HG02943 (cell line): ENCODE measurements around the gene GABRB3.

Source experiments
- ATAC-seq: cut with Tn5 transposase; IDR thresholded peaks from one replicate; pipeline ENCODE4 v1.9.1; 2021; ENCODE audit warnings: mild to moderate bottlenecking, low read depth, moderate library complexity; ENCODE audit not compliant: unreplicated experiment

The GABRB3 gene

DNA sequence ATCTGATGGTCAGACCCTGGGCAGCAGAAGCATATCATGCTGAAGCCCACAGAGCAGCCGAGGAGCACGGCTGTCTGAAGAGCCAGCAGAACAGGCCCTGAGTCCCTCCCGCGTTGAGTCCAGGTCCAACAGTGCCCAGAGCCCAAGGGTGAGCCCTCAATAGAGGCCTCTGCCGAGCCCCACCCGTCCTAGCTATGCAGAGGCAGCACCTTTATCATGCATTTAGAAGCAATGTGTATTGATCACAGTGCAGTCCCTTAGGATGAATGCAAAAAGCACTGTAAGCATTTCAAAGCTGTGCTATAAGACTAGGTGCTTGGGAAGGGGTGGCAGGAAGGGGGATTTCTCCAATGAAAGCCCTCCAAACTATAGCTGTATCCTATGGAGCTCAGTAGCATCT is 208.5 kb downstream of the GABRB3 start:
- no peak for ATAC-seq

DNA sequence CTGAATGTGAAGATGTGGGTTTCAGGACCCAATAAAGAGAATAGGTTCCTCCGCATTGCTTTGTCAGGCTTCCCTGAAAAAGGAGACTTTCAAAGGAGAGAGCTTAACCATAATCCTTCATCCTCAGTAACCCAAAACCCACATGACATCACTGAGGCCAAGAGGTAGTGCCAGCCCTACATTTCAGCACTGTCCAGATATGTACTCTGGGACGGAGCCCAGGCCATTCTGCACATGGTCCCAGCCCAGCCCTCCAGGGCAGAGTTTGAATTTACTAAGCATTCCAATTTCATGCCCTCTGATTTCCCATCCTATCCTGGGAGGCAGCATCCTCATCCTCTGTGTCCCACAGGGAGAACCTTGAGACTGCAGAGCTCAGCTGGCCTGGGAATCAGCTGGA is 210.5 kb downstream of the GABRB3 start:
- no peak for ATAC-seq

GRCh38 chr15:26561896-26562295 is 211.0 kb downstream of the GABRB3 start:
- no peak for ATAC-seq

DNA sequence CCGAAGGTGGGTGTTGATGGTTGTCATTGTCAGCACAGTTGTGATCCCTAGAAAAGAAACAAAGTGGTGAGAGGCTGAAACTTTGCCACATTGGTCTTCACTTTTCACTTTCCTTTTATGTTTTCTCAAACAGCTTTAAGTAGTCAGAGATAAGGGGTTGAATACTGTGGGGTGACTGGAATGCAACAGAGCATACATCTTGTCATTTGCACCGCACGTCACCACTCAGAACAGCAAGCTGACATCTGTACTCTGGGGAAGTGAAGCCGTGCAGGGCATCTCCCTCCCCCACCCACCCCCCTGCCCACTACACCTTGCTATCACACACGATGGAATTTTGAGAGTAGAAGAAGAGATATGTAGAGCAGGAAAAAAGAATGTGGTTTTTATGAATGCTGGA is 211.7 kb downstream of the GABRB3 start:
- no peak for ATAC-seq

GRCh38 chr15:26555898-26556297 is 217.0 kb downstream of the GABRB3 start:
- ATAC-seq = no peak

DNA sequence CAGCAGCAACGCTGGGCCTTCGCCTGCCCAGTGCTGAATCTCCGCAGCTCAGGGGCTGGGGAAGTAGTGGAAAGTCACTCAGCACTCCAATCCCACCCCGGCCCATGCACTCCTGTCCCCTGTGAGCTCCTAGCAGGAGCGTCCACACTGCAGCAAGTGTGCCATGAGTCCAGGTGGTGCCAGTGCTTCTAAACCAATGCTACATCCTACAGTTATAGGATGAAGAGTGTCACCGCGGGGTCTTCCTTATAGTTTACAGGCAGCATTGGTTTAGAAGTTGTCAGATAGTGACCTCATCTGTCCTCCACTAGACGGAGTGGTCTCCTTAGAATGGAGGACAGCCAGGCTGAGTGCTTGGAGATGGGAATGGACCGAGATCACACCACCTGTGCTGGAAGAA is 221.4 kb downstream of the GABRB3 start:
- ATAC-seq = no peak

GRCh38 chr15:26550880-26551279 is 222.0 kb downstream of the GABRB3 start:
- ATAC-seq = no peak

GRCh38 chr15:26537663-26538062 is 235.2 kb downstream of the GABRB3 start:
- no peak for ATAC-seq

- no peak for ATAC-seq
Measured at GRCh38 chr15:26531489-26531888, 241.4 kb downstream of the GABRB3 start.

DNA sequence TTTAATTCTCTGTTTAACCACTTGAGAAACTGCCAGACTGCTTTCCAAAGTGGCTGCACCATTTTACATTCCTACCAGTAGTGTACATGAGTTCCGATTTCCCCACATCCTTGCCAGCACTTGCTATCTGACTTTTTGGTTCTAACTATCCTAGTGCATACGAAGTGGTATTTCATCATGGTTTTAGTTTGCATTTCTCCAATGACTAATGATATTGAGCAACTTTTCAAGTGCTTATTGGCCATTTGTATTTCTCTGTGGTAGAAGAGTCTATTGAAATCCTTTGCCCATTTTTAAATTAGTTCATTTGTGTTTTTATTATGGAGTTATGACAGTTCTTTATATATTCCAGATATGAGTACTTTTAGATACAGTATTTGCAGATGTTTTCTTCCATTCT is 247.8 kb downstream of the GABRB3 start:
- no peak for ATAC-seq

GRCh38 chr15:26521691-26522198 is 251.1 kb downstream of the GABRB3 start:
- no peak for ATAC-seq

DNA sequence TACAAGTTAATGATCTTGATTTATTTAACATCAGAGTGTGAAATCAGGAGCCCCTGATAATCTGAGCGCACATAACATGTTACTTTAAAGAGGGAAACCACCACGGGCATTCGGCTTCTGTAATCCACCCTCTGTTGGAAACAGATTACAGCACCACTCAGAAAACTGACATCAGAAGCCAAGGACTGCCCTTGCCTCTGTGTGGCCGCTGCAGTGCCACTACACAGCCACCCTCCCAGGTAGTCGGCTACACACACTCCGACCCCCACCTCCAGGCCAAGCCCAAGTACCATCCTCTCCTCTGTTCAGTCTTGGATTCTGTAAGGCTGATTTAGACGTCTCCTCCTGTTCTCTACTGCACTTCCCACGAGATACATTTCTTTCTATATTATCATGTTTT is 251.7 kb downstream of the GABRB3 start:
- no peak for ATAC-seq

- ATAC-seq = no peak
Measured at GRCh38 chr15:26518885-26519284, 254.0 kb downstream of the GABRB3 start.

GRCh38 chr15:26516102-26516980 is 256.5 kb downstream of the GABRB3 start:
- no peak for ATAC-seq

DNA sequence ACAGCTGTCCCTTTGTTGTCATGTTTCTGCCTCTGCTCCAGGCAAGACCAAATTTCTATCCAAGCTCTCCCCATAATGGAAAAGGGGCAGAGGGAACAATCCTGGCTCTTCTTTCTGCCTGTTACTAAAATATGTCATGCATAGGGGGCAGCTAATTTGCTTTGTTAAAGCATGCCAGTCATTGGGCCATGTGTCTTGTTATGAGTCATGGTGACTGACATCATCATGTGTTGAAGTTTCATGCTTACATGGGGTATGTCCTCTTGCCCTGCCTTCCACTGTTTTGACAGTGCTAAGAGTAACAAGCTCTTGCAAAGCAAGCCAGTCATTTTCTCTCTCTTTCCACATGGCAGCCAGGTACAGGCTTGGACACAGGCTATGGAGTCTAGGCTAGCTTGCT is 268.9 kb downstream of the GABRB3 start:
- no peak for ATAC-seq
